Hematopoietic multipotent progenitor cell treated with erythropoietin and hydrocortisone succinate and interleukin-3 and kit ligand, for 17 days (in vitro differentiated cells): ENCODE results near the gene CD300A.
A peak's percentile ranks its signal among the peaks of the same experiment; 100 is the strongest.
"Not testable (repeated sequence)": the region's sequence is repeated elsewhere in the genome, so short reads cannot be mapped to it uniquely, and the experiment has no call there.

Experiments used
- DNase-seq: peaks from one replicate; pipeline ENCODE4 v3.0.0-alpha.2; 2015; ENCODE audit warnings: low spot score

The CD300A gene

DNA sequence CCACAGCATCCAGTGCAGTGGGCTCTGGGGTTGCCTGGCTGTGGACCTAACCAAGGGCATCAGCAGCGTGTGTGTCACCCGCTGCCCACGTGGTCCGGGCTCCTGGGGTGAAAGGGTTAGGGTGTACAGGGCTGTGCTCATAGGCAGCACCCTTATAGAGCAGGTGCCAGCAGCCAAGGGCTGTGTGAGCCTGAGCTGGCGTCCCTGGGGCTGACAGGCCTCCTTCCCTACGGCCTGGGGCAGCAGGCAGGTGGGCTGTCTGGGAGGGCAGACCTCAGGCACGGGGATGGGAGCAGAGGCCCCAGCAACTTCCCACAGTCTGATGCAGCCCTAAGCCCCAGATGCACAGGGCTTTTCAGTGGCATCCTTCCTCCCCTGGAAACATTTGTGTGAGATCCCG lies 13.9 kb downstream of the CD300A start:
- DNase-seq, result no peak

DNA sequence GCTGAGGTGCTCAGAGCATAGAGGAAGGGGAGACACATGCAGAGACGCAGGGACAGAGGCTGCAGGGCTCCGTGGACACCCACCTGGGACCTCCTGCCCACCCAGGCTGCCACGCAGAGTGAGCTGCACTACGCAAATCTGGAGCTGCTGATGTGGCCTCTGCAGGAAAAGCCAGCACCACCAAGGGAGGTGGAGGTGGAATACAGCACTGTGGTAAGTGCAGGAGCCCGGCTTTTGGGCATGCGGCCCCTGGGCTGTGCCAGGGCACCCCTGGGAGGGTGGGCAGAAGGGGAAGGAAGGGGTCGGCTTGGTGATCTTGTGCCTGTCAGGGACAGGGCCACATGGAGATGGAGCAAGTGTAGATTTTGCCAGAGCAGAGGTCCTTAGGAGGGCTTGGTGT lies 15.2 kb downstream of the CD300A start:
- DNase-seq, result no peak

DNA sequence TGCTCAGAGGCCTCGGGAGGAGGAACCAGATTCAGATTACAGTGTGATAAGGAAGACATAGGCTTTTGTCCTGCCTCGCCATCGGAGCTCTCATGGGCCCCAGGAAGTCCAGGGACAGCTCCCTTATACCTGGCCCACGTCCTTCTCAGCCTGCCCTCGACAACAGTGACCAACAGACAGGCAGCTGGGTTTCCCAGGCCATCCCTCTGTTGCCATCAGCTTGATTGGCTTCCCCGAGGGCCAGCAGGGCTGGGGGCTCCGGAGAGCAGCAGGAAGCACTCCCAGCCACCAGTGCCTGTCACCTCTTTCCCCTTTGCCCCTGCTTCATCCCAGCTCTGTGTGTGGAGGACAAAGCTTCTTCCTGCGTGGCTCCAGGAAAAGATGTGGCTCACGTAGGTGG lies 17.6 kb downstream of the CD300A start:
- DNase-seq, result no peak

DNA sequence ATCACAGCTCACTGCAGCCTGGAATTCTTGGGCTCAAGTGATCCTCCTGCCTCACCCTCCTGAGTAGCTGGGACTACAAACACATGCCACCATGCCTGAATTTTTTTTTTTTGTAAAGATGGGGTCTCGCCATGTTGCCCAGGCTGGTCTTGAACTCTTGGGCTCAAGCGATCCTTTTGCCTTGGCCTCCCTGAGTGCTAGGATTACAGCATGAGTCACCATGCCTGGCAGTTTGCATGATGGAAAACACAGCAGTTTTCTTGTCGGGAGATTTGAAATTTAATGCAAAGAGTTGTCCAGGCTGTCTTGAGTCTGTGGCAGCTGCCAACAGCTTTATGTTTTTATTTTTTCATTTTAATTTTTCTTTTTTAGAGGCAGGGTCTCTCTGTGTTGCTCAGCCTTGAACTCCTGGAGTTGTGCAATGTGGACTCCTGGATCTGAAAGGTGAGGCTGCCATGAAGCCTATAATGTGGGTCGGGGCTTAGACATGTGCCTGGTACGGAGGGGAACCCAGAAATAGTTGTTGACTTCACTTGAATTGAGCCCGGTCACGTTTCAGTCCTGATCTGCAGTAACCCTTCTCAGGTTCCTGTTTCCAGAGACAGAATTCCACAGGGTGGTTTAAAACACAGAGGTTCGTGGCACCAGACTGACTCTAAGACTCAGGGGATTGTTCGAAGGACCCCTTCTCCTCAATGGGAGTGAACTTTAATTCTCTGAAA lies 18.7 kb downstream of the CD300A start:
- no peak for DNase-seq

DNA sequence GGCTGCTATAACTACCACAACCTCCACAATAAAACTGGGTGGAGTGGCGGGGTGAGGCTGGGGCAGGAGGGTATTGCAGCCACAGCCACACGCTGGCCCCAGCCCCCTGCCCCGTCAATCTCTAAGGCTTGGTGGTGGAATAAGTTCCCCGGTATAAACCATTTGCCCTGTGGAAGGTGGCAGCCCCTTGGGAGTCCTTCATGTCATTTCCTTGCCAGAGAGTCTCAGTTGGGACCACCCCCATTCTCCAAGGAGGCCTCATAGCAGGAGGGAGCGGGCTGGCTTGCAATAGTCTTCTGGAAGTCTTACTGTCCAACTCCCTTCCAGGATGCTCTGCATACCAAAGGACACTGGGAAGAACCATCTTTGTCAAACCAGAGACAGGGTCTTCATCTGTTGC lies 19.4 kb downstream of the CD300A start:
- DNase-seq, result no peak

DNA sequence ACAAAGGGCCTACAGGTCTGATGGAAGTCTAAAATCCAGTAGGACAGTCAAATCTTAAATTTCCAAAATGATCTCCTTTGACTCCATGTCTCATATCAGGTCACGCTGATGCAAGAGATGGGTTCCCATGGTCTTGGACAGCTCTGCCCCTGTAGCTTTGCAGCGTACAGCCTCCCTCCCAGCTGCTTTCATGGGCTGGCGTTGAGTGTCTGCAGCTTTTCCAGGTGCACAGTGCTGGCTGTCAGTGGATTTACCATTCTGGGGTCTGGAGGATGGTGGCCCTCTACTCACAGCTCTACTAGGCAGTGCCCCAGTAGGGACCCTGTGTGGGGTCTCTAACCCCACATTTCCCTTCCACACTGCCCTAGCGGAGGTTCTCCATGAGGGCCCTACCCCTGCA lies 21.8 kb downstream of the CD300A start:
- DNase-seq, result not testable (repeated sequence)

DNA sequence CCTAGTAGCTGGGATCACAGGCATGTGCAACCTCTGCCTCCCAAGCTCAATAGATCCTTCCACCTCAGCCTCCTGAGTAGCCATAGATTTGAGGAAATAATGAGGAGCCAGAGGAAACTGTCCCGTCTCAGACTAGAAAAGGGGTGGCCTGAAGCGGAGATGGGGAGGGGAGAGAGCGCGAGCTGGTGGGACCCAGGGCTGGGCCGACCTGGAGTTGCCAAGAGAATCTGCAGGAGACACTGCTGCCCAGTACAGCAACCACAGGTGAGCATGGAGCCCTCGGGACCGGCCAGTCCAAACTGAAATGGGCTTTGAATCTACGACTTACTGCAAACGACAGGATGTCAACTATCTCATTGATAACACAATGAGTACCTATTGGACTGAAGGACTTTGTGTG lies 24.3 kb downstream of the CD300A start:
- DNase-seq, result no peak

DNA sequence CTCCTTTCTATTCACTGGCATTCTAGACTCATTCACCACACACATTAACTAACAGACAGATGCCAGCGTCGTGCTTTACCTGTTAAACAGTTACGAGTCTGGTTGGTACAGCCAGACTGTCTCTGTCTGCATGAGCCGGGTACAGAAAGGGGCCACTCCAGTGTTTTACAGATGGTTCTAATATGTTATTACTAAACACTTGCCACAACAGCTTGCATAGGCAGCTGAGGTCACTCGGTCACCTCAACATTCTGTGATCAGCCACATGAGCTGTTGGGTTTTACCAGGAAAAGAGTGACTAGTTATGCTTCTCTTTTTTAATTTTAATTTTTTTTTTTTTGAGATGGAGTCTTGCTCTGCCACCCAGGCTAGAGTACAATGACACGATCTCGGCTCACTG lies 25.2 kb downstream of the CD300A start:
- no peak for DNase-seq

DNA sequence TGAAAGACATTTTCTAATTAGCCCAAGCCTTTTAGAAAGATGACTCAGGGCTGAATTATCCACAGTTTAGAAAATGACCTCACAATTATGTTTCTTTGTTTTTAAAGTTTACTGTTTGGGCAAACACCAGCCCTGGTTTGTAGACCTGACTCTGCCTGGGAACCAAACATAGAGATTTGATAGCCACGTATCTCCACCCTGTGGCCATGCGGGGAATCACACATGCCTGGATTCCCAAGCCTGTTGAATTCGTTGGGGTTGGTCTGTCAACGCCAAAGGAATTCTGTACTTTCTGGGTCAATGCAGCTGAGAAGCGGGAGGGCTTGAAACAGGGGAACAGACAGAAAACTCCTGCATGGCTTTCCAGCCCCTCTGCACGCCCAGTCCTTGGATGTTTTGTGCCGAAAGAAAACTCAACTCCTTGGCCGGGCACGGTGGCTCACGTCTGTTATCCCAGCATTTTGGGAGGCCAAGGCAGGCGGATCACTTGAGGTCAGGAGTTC lies 26.9 kb downstream of the CD300A start:
- peak; percentile 29 for DNase-seq

DNA sequence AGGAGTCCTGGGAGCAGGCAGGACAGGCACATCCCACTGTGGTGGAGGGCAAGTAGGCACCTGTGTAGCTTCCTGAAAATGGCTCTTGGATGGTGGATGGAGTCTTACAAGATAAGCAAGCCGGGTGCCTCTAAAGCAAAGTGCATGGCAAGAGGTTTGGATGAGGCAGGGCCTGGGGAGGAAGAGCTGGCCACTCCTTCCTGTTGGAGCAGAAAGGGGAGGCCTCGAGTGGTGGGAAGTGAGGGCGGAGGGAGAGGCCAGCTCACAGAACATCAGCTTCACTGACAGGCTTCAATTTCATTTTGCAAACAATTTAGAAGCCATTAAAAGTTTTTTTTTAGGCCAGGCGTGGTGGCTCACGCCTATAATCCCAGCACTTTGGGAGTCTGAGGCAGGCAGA lies 31.0 kb downstream of the CD300A start:
- no peak for DNase-seq

DNA sequence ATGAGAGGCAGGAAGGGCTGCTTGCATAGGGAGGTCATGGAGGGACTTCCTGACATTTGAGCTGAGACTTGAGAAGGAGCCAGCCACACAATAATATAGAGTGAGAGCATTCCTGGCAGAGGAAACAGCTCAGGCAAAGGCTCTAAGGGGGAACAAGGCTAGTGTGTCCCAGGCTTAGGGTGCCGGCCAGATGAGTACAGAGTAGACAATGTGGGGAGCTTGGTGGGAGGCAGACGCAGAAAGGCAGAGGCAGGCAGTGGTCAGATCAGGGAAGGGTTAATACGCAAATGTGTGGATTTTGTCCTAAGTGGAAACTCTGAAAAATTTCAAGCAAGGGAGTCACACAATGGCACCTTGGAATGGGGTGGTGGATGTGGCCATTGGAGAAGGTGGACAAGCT lies 33.6 kb downstream of the CD300A start:
- no peak for DNase-seq

DNA sequence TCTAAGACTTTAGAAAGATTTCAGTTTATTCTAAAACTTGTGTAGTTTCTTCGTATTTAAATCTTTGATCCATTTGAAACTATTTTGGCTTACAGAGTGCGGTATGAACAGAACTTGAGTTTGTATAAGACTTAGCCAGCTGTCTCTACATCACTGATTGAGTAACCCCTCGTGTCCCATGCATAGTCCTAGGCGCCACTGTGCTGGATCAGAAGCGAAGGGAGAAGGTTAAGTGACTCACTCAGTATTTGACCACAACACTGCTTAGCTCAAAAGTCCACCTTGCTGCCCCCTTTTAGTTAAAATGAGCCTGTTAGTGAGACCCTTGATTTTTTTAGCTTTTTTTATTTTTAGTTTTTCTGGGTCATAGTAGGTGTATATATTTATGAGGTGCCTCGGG lies 36.4 kb downstream of the CD300A start:
- no peak for DNase-seq

DNA sequence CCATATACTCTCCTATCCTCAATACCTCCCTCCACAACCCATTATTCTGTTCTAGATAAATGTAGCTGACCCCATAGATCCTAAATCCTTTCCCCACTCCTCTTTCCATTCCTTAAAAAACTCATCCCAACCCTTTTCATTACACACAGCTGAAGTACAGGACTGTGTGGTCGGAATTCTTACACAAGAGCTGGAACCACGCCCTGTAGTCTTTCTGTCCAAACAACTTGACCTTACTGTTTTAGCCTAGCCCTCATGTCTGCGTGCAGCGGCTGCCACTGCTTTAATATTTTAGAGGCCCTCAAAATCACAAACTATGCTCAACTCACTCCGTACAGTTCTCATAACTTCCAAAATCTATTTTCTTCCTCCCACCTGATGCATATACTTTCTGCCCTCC lies 37.5 kb downstream of the CD300A start:
- not testable (repeated sequence) for DNase-seq

DNA sequence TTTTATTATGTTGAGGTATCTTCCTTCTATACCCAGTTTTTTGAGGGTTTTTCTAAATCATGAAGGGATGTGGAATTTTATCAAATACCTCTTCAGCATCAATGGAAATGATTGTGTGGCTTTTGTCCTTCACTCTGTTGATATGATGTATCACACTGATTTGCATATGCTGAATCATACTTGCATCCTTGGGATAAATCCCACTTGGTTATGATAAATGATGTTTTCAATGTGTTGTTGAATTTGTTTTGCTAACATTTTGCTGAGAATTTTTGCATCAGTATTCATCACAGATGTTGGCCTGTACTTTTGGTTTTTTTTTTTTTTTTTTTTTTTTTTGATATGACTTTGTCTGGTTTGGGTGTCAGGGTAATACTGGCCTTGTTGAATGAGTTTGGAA lies 41.7 kb downstream of the CD300A start:
- DNase-seq, result no peak

DNA sequence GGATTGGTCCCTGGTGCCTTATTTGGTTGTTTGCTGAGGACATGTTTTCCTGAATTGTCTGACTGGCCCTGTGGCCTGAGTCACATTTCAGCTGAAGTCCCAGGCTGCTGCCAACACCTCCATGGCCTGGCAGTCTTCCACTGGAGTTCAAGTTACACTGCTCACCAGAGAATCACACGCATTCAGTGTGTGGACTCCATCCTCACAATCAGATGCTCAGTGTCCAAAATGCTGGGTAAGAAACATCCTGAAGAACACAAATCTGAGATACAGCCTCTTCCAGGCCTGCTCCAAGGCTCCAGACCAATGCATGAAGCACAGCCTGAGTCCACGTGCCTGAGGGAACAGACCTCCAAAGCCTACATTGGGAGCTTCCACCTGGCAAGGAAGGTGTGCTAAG lies 45.6 kb downstream of the CD300A start:
- no peak for DNase-seq

DNA sequence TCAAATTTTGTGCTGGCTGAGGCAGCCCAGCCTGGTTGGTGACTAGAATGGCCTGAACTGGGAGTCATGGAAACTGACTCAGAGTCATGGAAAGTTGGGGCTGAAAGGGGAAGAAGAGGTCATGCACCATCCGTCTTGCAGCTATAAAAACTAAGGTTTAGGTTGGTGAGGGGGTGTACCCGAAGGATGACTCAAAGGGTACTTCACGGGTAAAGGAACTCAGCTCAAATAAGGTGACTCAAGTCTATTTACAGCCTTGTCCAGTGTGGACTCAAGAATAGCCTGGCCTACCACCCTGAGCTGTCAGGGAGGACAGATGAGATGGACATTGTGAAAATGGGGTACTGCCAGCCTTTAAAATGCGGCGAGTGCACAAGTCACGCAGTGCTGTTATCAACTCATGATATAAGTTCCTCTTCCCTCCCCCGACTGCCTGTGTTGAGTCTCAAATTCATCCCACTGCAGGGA lies 46.2 kb downstream of the CD300A start:
- no peak for DNase-seq

DNA sequence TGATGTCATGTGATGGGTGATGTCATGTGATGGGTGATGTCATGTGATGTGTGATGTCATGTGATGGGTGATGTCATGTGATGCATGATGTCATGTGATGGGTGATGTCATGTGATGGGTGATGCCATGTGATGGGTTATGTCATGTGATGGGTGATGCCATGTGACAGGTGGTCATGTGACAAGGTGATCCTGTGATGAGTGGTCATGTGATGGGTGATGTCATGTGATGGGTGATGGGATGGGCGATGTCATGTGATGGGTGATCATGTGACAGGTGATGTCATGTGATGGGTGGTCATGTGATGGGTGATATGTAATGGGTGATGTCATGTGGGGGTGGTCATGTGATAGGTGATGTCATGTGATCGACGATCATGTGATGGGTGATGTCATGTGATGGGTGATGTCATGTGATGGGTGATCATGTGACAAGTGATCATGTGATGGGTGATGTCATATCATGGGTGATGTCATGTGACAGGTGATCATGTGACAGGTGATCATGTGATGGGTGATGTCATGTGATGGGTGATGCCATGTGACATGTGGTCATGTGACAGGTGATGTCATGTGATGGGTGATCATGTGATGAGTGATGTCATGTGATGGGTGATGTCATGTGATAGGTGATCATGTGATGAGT lies 47.7 kb downstream of the CD300A start:
- peak; percentile 37 for DNase-seq

DNA sequence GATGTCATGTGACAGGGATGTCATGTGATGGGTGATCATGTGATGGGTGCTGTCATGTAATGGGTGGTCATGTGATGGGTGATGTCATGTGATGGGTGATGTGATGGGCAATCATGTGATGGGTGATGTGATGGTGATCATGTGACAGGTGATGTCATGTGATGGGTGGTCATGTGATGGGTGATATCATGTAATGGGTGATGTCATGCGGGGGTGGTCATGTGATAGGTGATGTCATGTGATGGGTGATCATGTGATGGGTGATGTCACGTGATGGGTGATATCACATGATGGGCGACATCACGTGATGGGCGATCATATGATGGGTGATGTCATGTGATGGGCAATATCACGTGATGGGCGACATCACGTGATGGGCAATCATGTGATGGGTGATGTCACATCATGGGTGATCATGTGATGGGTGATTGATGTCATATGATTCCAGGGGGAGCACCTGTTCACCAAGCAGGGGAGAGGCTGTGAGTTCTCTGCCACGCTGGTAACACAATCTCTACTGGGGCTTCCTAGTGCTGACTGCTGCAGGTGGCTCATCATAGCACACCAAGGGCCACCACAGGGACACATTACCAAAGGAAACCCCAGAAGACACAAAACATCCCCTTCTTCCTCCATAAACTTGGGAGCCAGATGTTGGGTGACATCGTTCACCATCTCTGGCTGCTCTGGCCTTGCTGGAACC lies 48.3 kb downstream of the CD300A start:
- peak; percentile 24 for DNase-seq

DNA sequence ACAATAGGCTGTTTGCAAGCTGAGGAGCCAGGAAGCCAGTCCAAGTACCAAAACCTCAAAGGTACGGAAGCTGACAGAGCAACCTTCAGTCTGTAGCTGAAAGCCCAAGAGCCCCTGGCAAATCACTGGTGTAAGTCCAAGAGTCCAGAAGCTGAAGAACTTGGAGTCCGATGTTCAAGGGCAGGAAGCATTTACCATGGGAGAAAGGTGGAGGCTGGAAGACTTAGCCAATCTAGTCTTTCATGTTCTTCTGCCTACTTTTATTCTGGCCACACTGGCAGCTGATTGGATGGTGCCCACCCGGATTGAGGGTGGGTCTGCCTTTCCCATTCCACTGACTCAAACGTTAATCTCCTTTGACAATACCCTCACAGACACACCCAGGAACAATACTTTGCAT lies 49.5 kb downstream of the CD300A start:
- DNase-seq, result no peak

DNA sequence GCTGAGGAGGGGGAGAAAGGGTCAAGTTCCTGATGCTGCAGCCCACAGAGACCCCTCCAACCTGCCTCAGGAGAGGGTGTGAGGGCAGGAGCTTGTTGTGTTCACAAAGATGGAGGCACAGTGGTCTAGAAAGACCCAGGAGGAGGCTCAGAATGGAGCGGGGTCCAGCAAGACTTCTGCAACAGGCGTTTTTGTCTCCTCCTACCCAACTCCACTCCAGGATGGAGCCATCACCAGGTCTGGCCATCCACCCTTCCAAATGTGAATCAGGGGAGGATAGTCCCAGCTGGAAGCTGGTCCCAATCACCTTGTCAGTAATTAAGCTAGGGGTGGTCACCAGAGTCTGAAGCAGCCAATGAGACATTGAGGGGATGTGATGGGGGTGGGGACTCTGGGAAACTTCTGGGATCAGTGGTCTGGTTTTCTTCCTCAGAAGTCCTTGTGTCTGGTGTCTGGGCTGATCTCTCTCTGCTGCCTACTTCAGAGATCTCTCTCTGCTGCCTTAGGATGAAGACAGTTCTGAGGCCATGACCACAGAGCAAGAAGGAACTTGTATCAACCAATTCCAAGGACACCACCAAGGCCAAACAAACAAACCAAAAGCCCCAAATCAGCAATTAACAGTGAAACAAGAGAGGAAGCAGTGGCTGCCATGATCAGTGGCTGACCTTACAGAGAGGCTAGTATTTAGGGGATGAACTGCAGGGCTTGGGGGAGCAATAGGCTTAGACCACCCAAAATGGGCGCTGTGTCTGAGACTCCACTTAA lies 50.3 kb downstream of the CD300A start:
- DNase-seq, result no peak

DNA sequence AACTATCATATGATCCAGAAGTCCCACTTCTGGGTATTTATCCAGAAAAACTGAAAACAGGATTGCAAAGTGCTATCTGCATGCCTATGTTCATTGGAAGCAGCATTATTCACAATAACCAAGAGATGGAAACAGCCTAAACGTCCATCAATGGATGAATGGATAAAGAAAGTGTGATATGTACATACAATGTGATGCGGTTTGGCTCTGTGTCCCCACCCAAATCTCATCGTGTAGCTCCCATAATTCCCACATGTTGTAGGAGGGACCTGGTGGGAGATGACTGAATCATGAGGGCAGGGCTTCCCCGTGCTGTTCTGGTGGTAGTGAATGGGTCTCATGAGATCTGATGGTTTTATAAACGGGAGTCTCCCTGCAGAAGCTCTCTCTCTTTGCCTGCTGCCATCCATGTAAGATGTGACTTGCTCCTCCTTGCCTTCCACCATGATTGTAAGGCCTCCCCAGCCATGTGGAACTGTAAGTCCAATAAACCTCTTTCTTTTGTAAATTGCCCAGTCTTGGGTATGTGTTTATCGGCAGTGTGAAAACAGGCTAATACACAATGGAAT lies 52.1 kb downstream of the CD300A start:
- not testable (repeated sequence) for DNase-seq

DNA sequence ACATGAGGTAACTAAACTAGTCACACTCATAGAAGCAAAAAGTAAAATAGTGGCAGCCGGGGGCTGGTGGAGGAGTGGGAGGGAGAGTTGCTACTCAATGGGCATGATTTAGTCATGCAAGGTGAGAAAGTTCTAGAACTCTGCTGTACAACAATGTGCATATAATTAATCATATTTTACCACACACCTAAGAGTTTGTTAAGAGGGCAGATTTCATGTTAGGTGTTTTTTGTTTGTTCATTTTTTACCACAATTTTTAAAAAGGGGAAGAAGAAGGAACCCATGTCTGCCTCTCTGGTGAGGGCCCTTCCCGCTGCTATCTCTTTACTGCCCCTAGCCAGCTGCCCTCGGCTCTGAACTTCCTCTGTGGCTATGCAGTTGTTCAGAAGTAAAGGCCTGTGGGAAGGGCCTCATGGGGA lies 53.6 kb downstream of the CD300A start:
- DNase-seq, result no peak
